Stimulated activated CD4-positive, alpha-beta T cell treated with anti-CD3 and anti-CD28 coated beads, Interleukin-15, amount 100 ng/mL, for 1 hour (primary cell): ENCODE measurements around the gene SH3GL3.

Experiments used
- DNase-seq, 2 donors: peaks; one replicate each; pipeline ENCODE4 v3.0.0-alpha.2; 2020; ENCODE audit warnings: low read depth in 1 of 2, low spot score in 1 of 2

SH3GL3 gene

GRCh38 chr15:83503595-83504364 is 56.6 kb downstream of the SH3GL3 start:
- no peak for DNase-seq

- DNase-seq = no peak
Measured at GRCh38 chr15:83504365-83504764, 57.2 kb downstream of the SH3GL3 start.

GRCh38 chr15:83510001-83510400 is 62.9 kb downstream of the SH3GL3 start:
- DNase-seq = no peak

- DNase-seq = no peak
Measured at GRCh38 chr15:83512459-83512858, 65.3 kb downstream of the SH3GL3 start.

- no peak for DNase-seq
Measured at GRCh38 chr15:83514584-83514983, 67.4 kb downstream of the SH3GL3 start.

- no peak for DNase-seq
Measured at GRCh38 chr15:83515164-83515563, 68.0 kb downstream of the SH3GL3 start.

- no peak for DNase-seq
Measured at GRCh38 chr15:83516935-83517334, 69.8 kb downstream of the SH3GL3 start.

GRCh38 chr15:83526319-83526718 is 79.2 kb downstream of the SH3GL3 start:
- DNase-seq = no peak

- DNase-seq = no peak
Measured at GRCh38 chr15:83533410-83533962, 86.3 kb downstream of the SH3GL3 start.

GRCh38 chr15:83537606-83538005 is 90.5 kb downstream of the SH3GL3 start:
- DNase-seq = no peak

- no peak for DNase-seq
Measured at GRCh38 chr15:83538682-83539081, 91.5 kb downstream of the SH3GL3 start.

- DNase-seq = no peak
Measured at GRCh38 chr15:83545804-83546511, 98.8 kb downstream of the SH3GL3 start.

GRCh38 chr15:83546512-83546888 is 99.4 kb downstream of the SH3GL3 start:
- no peak for DNase-seq

- DNase-seq = no peak
Measured at GRCh38 chr15:83547168-83547567, 100.0 kb downstream of the SH3GL3 start.

GRCh38 chr15:83549623-83550022 is 102.5 kb downstream of the SH3GL3 start:
- DNase-seq = no peak

GRCh38 chr15:83554558-83554957 is 107.4 kb downstream of the SH3GL3 start:
- no peak for DNase-seq

- DNase-seq = no peak
Measured at GRCh38 chr15:83555383-83555782, 108.2 kb downstream of the SH3GL3 start.

- DNase-seq = no peak
Measured at GRCh38 chr15:83556068-83556467, 108.9 kb downstream of the SH3GL3 start.

- DNase-seq = no peak
Measured at GRCh38 chr15:83556754-83557153, 109.6 kb downstream of the SH3GL3 start.

- no peak for DNase-seq
Measured at GRCh38 chr15:83558146-83558545, 111.0 kb downstream of the SH3GL3 start.

GRCh38 chr15:83559310-83559966 is 112.3 kb downstream of the SH3GL3 start:
- DNase-seq = no peak

- no peak for DNase-seq
Measured at GRCh38 chr15:83561661-83562060, 114.5 kb downstream of the SH3GL3 start.
